ENCODE results near the gene CD22. TPM values are rescaled to one million over a fixed set of nuclear protein-coding genes. Genes with fewer than 3 reads are reported as not detected.

Gene CD22
- total and polyA plus RNA-seq, 2 of the 13 experiments (the other 11 are each of a cell fraction or from before 2014, with no cell fraction given), result 0.71 to 1.7 TPM

DNA sequence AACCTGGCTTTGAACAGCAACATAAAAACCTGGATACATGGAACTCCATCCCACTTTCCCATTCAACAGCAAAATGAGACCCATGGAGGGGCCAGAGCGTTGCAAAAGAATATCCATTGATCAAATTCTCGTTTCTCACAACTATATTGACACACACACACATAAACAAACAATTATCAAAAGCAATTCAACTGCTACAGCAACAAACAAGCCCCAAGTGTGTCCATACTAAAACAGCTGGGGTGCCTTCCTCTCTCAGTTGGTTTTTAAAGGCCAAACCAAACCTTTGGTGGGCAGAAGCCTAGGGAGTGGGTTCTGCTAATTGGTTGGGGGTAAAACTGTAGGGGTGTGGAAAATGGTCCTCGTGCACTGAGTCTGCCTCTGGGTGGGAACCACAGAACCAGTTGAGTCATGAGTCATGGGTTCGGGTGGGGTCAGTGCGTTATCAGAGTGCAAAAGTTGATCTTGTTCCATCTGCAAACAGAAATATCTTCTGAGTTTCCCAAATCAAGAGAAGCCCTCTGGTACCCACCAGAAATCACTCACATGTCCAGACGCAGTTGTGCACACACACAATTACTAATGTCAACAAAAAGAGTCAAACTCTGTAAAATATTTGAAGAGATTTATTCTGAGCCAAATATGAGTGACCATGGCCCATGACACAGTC is 60.3 kb downstream of the CD22 start (continued):
- TF ChIP-seq, protein P1, sequence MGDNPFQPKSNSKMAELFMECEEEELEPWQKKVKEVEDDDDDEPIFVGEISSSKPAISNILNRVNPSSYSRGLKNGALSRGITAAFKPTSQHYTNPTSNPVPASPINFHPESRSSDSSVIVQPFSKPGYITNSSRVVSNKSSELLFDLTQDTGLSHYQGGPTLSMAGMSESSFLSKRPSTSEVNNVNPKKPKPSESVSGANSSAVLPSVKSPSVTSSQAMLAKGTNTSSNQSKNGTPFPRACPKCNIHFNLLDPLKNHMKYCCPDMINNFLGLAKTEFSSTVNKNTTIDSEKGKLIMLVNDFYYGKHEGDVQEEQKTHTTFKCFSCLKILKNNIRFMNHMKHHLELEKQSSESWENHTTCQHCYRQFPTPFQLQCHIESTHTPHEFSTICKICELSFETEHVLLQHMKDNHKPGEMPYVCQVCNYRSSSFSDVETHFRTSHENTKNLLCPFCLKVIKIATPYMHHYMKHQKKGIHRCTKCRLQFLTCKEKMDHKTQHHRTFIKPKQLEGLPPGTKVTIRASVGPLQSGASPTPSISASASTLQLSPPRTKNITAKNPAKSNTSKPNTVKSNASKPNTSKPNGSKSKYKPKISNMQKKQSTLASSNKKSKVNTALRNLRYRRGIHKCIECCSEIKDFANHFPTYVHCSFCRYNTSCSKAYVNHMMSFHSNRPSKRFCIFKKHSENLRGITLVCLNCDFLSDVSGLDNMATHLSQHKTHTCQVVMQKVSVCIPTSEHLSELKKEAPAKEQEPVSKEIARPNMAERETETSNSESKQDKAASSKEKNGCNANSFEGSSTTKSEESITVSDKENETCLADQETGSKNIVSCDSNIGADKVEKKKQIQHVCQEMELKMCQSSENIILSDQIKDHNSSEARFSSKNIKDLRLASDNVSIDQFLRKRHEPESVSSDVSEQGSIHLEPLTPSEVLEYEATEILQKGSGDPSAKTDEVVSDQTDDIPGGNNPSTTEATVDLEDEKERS (CRISPR knock-in tag; IDR thresholded peaks at IDR 0.05), result no peak
- TF ChIP-seq PBX2 (CRISPR knock-in tag; IDR thresholded peaks at IDR 0.05) (no peak), DMTF1 (CRISPR knock-in tag; IDR thresholded peaks at IDR 0.05) (no peak), NFAT5 (CRISPR knock-in tag; IDR thresholded peaks at IDR 0.05) (no peak), ZNF660 (CRISPR knock-in tag; IDR thresholded peaks at IDR 0.05; ENCODE audit: borderline replicate concordance, low read depth) (no peak), CEBPB (IDR thresholded peaks at IDR 0.05; ENCODE audit: borderline replicate concordance, low read depth, low read length) (no peak), TARDBP (CRISPR knock-in tag; IDR thresholded peaks at IDR 0.05) (no peak), RFX5 (IDR thresholded peaks at IDR 0.05; ENCODE audit: low read depth, low read length) (no peak), ZNF781 (CRISPR knock-in tag; IDR thresholded peaks at IDR 0.05; ENCODE audit: borderline replicate concordance, not compliant biosample characterization) (no peak), UBTF (CRISPR knock-in tag; IDR thresholded peaks at IDR 0.05) (no peak), ZNF484 (CRISPR knock-in tag; IDR thresholded peaks at IDR 0.05; ENCODE audit: borderline replicate concordance, low read depth) (no peak), ZNF747 (CRISPR knock-in tag; IDR thresholded peaks at IDR 0.05; ENCODE audit: borderline replicate concordance) (no peak), ZNF7 (CRISPR knock-in tag; IDR thresholded peaks at IDR 0.05) (no peak), ZNF350 (CRISPR knock-in tag; IDR thresholded peaks at IDR 0.05; ENCODE audit: borderline replicate concordance, low read depth) (no peak)

Measured in HepG2 (cell line).